Measurements from ENCODE around the gene ARAP1. TPM values are rescaled to one million over a fixed set of nuclear protein-coding genes. Genes with fewer than 3 reads are reported as not detected.
A peak's percentile ranks its signal among the peaks of the same experiment; 100 is the strongest.
"Not testable (repeated sequence)": the region's sequence is repeated elsewhere in the genome, so short reads cannot be mapped to it uniquely, and the experiment has no call there.

ARAP1 gene
- total RNA-seq = 100 to 1,000 TPM; 102 to 121 TPM

DNA sequence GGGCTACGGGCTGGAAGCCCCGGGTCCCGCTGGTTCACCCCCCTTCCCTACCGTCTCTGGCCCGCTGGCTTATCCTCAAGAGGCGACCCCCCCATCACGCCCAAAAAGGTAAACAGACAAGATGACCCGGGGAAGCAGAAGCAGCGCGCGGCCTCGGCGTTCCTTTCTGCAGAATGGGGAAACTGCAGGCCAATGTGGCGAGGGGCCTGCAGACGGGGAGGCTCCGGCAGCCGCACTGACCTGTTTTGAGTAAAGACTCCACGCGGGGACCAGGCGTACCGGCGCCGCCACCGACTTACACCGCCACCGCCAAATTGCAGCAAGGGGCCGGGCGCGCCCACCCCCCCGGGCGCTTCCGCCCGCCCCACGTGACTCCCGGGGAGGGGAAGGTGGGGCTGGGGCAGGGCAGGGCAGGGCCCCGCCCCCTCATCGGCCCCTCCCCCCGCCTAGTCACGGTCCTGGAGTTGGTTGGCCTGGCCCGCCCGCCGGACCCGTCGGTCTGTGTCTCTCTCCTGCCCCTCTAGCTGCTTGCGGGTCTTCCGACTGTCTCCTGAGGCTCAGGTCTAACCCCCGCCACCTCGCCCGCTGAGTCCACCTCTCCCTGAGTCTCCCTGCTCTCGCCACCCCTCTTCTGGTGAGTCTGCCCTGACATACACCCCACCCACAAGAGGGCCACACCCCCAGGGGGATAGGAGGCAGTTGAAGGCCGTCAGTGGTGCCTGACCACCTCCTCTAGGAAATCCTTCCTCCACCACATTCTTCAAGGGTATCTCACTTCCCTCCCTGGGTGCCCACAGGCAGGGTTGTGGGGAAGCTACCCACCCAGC, at the start of gene ARAP1:
Gene ARAP1 (minus strand): TSS at position 321 of the 827 bp plus-strand sequence. CDS start 25,280 bp downstream, outside the sequence.
- Mint-ChIP-seq H3K9me3 (no peaks in the 10 kb centered on the region), H3K36me3 (no peaks in the 10 kb centered on the region), H3K27ac (peak within 1 kb of the TSS; percentile 87 to 97)
- ATAC-seq (peak; percentile 87 to 91), DNase-seq (ENCODE audit: low spot score in 2 of 2) (peak; percentile 67 to 74)

DNA sequence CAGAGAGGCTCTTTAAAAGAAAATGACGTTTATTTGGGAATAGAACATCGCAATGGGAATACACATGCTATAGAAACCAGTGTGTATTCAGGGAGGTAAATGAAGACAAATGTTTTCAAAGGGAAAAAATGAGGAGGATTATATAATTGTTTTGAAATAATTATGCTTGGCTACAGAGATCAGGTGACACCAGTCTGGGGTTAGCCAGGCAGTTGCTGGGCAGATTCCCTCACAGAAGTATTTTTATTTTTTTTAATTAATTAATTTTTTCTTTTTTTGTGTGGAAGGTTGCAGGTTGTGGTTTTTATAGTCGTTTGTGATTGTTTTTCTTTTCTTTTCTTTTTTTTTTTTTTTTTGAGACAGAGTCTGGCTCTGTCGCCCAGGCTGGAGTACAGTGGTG, 47.2 kb upstream of the ARAP1 start:
- no peaks in the 10 kb centered on the region for H3K36me3 Mint-ChIP-seq
- no peaks in the 10 kb centered on the region for H3K9me3 Mint-ChIP-seq
- ATAC-seq (no peak), DNase-seq (ENCODE audit: low spot score in 2 of 2) (no peak)
- no peak overlapping the region for H3K27ac Mint-ChIP-seq

DNA sequence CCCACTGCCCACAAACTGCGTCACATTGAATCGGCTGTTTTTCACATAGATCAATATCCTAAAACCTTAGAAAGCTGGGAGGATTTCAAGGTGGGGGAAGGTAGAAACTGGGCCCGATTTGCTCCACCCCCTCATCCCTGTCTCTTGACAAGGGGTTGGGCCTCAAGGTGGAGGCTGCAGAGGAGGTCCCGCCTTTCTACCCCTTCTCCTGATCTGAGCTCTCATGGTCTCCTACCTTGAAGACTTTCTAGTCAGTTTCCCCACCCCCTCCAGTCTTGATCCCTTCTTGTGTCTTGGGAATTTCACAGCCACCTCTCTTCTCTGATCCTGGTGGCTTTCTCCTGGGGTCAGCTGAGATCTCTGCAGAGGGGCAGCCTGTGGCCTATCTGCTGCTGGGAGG, 46.2 kb upstream of the ARAP1 start:
- H3K9me3 Mint-ChIP-seq = no peaks in the 10 kb centered on the region
- H3K36me3 Mint-ChIP-seq = no peaks in the 10 kb centered on the region
- no peak for ATAC-seq
- no peak for DNase-seq (ENCODE audit: low spot score in 2 of 2)
- H3K27ac Mint-ChIP-seq = peak overlapping the region in 1 of 2 donors; percentile 45

DNA sequence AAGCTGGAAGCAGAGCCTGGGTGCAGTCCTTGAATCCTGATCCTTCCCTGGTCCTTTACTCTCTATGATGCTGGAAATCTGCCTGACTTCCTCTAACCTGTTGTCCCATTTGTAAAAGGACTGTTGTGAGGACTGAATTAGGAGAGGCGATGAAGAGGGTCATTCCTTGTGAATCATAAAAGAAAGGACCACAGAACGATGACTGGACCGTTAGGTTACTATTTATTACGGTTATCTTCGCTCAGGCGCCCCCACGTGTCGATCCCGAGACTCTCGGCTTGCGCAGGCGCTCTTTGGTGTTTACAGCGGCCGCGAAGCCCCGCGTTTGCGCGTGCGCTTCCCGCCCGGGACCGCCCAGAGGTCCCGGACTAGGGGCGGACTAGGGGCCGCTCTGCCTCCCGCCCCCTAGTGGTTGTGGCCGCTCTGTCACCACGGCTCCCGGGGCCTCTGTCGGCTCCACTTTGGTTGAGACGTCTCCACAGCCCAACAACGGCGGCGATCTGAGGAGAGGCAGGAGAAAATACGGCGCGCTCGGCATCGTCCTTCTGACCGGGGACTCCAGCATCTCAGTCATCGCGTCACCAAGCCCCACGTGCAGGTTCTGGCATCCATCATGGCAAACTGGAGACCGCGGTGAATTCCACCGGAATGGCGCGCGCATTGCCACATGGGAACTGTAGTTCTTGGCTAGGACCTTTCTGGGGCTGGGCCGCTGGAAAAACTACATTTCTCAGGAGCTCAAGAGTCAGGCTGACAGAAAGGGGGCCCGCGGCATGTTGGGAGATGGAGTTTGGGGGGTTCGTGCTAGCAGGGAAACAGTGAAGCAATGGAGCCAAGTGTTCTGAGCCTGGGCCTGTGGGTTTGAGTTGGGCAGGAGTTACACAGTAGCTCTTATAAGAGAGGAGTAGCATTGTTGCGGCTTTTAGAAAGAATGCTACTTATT, 41.5 kb upstream of the ARAP1 start, which contains the start of gene STARD10:
Gene STARD10 (minus strand): TSS at position 623 of the 943 bp plus-strand sequence. CDS start 12,866 bp downstream, outside the sequence.
- H3K36me3 Mint-ChIP-seq = no peaks in the 10 kb centered on the region
- ATAC-seq (peak; percentile 95 to 96), DNase-seq (ENCODE audit: low spot score in 2 of 2) (peak; percentile 95 to 97)
- no peaks in the 10 kb centered on the region for H3K9me3 Mint-ChIP-seq
- peak within 1 kb of the TSS; percentile 94 to 98 for H3K27ac Mint-ChIP-seq

DNA sequence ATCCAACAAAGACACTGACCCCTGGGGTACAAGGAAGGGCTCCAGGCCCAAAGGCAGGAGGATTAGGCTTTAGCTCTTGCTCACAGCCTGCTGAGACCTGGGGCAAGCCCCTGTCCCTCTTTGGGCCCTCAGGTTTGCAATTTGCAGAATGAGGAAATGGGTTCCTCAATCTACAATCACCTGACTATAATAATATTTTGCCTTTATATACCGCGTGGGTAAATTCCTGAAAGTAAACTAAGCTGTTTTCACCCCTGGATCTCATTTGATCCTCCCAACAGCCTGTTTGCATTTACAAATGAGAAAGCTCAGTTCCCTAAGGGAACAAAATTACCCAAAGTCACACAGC, 40.8 kb upstream of the ARAP1 start:
- DNase-seq (ENCODE audit: low spot score in 2 of 2) (no peak), ATAC-seq (no peak)
- no peaks in the 10 kb centered on the region for H3K9me3 Mint-ChIP-seq
- H3K27ac Mint-ChIP-seq = peak overlapping the region; percentile 94 to 98
- no peaks in the 10 kb centered on the region for H3K36me3 Mint-ChIP-seq

DNA sequence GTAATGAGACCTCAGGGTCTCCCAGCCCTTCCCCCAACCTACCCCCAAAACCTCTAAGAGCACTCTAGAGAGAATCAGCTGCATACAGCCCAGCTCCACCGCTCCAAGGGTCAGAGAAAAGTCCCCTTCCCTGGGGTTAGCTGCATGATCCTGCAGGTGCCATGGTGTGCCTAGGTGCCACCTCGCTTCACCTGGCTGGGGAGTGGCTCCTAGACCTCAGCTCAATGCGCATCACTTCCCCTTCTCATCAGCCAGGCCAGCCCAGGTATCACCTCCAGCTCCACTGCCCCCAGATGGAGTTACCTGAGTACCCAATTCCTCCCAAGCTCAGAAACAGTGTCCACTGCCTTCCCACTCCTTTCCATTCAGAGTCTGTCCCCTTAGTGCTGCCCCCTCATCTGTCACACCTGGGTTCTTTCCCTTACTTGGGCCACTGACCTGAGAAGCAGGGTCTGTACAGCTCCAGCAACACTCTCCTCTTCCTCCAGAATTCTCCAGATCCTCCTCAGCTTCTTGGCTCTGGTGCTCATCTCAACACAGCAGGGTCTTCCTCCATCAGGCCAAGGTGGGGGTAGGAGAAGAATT, 40.3 kb upstream of the ARAP1 start:
- no peak for DNase-seq (ENCODE audit: low spot score in 2 of 2)
- Mint-ChIP-seq H3K36me3 (no peaks in the 10 kb centered on the region), H3K9me3 (no peaks in the 10 kb centered on the region), H3K27ac (peak overlapping the region in 1 of 2 donors; percentile 94)
- ATAC-seq = no peak

DNA sequence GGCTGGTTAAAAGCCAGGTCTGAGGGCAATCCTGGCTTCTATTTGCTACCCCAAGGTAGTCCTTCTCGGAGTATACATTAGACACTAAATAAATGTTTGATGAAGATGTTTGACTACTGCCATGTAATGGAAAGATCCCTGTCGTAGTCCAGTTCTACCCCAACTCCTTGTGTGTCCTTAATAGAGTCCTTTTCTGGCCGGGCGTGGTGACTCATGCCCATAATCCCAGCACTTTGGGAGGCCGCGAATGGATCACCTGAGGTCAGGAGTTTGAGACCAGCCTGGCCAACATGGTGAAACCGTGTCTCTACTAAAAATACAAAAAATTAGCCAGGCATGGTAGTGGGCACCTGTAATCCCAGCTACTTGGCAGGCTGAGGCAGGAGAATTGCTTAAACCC, 39.0 kb upstream of the ARAP1 start:
- not testable (repeated sequence) for H3K36me3 Mint-ChIP-seq; ATAC-seq; DNase-seq (ENCODE audit: low spot score in 2 of 2); H3K9me3 Mint-ChIP-seq
- H3K27ac Mint-ChIP-seq = peak overlapping the region in 1 of 2 donors; percentile 12

DNA sequence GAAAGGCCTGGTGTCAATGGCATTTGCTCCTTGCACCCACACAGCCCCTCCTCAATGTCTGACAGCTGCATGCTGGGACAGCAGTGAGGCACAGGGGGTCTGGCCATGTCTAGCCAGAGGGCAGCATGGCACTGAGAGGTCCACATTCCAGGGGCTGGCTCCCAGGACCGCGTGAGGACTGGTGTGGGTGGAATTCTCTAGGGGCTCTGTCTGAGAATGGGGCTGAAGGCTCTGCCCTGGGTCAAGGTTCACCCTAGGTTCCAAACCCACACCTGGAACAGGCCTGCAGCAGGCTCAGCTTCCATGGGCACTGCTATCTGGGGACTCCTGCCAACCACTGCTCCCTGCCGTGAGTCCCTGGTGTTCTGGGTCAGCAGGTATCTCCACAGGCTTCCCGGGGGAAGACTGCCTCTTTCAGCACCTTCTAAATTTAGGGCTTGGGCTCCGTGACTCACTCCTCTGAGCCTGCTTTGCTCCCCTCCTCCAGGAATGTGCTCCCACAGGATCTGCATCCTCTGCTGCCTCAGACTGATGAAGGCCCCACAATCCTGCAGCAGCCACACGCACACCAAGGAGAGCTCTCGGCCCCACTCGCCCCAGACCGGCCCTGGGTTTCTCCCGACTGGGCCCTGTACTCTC, 37.4 kb upstream of the ARAP1 start:
- Mint-ChIP-seq H3K9me3 (no peaks in the 10 kb centered on the region), H3K27ac (peak overlapping the region in 1 of 2 donors; percentile 18)

DNA sequence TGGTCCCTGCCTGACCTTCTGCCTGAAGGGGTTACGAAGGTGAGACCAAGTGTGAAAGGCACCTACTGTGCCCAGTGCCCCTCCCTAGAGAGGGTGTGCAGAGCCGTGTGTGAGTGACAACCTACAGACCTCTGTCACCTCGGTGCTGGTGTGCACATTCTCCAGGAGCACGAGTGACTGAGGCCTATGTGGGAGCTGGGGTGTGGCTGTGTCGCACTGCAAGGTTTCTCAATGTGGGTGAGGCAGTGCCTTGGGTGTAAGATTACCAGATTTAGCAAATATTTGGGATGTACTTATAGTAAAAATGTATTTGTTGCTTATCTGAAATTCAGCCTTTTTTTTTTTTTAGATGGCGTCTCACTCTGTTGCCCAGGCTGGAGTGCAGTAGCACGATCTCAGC, 36.0 kb upstream of the ARAP1 start:
- DNase-seq (ENCODE audit: low spot score in 2 of 2) = no peak
- no peak for ATAC-seq
- Mint-ChIP-seq H3K27ac (peak overlapping the region in 1 of 2 donors; percentile 61), H3K9me3 (no peaks in the 10 kb centered on the region), H3K36me3 (no peaks in the 10 kb centered on the region)

More for the DNA sequence above, 37.4 kb upstream of the ARAP1 start:
- DNase-seq (ENCODE audit: low spot score in 2 of 2) (no peak), ATAC-seq (no peak)
- no peaks in the 10 kb centered on the region for H3K36me3 Mint-ChIP-seq

DNA sequence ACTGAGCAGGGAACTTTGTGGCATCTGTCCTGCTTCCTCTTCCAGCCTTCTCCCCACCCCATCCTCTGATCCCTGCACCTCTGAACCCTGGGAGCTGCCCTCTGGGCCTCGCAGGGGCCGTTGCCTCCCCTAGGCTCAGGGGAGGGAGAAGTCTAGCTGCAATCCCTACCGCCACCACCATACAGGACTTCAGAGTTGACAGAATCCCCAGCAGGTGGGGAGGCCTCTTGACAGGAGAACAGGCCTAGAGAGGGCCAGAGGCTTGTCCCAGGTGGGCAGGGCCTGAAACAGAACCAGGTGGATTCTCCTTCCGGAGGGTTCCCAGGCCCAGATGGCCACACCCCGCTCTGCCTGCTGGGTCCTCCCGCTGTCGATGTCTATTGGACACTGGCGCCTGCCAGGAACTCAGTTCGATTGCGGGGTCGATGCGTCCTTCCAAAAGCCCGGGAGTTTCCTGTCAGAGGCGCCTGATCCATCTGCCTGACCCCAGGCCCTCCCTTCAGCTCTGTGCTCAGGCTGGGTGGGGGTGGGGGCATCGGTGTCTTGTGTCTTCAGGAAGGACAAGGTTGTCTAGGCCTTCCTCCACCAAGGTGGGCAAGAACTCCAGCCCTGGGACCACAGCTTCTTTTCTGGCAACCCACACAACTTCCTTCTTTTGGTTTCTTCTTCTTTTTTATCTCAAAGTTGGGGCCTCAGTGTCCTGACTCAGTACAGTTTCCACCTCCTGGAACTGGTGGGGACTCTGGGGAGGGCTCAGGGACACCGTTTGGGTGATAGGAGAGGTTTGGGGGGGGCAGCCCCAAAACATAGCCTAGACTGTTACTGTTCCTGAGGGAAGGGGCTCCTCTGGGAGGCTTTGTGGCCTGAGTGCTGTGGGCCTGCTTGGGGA, 35.3 kb upstream of the ARAP1 start:
- peak in 1 of 2 donors; percentile 53 for ATAC-seq
- H3K27ac Mint-ChIP-seq = peak overlapping the region; percentile 61 to 93

DNA sequence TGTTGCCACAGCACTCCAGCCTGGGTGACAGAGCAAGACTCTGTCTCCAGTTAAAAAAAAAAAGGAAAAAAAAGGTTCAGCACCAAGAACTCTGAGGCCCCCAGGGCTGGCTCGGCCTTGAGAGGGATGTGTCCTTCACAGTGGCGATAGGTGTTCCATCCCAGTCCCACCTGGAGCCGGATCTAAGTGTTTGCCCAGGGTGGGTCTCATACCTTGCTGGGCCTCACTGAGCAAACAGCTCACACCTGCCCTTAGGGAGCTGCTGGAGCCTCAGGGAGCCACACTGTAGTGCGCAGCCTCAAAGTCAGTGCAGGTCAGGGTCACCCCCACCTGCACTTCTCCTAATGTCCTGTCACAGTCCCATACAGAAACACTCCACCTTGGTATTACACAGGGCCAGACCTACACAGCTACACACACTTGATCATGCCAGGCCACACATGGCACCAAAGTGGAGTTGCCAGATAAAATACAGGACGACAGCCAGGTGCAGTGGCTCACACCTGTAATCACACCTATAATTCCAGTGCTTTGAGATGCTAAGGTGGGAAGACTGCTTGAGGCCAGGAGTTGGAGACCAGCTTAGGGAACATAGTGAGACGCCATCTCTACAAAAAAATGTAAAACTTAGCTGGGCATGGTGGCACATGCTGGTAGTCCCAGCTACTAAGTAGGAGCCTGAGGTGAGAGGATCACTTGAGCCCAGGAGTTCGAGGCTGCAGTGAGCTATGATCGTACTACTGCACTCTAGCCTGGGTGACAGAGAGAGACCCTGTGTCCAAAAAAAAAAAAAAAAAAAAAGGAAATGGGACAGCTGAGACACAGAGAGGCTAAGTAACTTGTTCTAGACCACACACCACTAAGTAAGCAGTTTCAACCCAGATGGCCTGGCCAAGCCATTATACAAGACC, 34.4 kb upstream of the ARAP1 start:
- ATAC-seq (no peak), DNase-seq (ENCODE audit: low spot score in 2 of 2) (no peak)
- Mint-ChIP-seq H3K36me3 (no peaks in the 10 kb centered on the region), H3K9me3 (no peaks in the 10 kb centered on the region), H3K27ac (no peak overlapping the region)

More for the DNA sequence above, 35.3 kb upstream of the ARAP1 start:
- DNase-seq (ENCODE audit: low spot score in 2 of 2) = no peak
- H3K9me3 Mint-ChIP-seq = no peaks in the 10 kb centered on the region
- H3K36me3 Mint-ChIP-seq = no peaks in the 10 kb centered on the region

DNA sequence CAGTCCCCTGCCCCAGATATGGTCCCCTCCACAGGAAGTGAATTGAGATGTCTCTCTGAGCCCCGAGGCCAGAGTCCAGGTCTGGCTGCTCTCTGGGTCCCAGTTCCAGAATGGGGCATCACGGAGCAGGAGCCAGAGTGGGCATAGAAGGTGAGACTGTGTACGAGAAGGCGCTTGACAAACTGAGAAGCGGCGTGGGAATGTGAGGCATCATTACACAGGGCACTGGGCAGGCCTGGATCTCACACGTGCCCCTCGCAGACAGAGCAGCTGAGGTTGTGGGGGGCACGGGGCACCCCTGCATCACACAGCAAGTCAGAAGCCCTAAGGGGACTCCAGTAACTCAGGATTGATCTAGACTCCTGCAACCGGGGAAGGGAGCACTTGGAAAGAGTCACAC, 32.5 kb upstream of the ARAP1 start:
- Mint-ChIP-seq H3K9me3 (no peaks in the 10 kb centered on the region), H3K27ac (no peak overlapping the region), H3K36me3 (no peaks in the 10 kb centered on the region)
- DNase-seq (ENCODE audit: low spot score in 2 of 2) = no peak
- no peak for ATAC-seq

DNA sequence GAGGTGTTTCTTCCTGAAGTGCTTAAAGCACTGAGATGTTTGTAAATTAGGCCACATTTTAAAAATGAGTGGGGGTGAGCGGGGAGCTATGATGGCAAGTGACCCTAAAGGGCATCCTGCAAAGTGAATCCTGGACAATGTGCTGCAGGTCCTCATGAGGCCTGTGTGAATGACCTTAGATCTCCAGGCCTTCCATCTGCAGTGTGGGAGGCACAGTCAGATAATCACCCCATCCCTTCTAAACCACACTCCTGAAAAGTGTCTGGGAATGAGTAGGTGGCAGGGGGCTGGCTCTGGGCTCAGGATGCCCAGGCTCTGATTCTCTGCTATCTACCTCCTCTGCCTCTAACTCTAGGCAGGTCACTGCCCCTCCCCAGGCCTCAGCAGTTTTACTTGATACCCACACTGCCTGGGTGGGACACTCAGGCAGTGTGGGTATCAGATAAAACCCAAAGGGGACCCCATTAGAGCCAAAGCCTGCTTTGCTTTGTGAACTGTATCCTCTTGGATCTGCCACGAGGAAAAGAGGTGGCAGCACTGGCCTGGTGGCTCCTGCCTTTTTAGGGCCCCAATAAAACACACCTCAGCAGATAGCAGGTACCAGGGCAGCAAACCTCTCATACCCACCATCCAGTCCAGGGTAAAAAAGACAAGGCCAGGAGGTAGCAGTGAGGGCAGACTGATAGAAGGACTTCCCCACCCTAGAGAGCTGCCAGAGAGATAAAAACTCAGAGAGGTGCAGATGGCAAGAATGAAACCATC, 31.1 kb upstream of the ARAP1 start:
- Mint-ChIP-seq H3K27ac (peak overlapping the region in 1 of 2 donors; percentile 62), H3K9me3 (no peaks in the 10 kb centered on the region), H3K36me3 (no peaks in the 10 kb centered on the region)
- no peak for DNase-seq (ENCODE audit: low spot score in 2 of 2)
- ATAC-seq = no peak
